Right kidney (tissue), 1 donor: ENCODE data around the gene SLC9C1.

Source experiments
- DNase-seq: peaks from one replicate; pipeline ENCODE4 v3.0.0-alpha.2; 2016

SLC9C1 gene

DNA sequence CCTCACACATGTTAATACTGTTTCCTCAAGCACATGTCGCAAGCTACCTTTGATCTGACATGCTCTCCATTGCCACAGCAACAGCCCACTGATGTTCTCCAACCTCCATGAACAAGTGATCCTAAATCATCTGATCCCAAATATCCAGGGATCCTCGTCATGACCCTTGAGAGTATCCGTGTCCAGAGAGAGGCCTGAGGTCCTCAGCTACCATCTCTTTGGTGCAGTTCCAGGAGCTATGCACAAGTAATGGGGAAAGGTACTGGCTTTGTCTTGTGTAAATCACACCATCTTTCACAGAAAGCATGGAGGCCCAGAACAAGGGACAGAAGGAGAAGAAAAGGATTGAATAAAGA is 163.4 kb downstream of the SLC9C1 start:
- DNase-seq = no peak

DNA sequence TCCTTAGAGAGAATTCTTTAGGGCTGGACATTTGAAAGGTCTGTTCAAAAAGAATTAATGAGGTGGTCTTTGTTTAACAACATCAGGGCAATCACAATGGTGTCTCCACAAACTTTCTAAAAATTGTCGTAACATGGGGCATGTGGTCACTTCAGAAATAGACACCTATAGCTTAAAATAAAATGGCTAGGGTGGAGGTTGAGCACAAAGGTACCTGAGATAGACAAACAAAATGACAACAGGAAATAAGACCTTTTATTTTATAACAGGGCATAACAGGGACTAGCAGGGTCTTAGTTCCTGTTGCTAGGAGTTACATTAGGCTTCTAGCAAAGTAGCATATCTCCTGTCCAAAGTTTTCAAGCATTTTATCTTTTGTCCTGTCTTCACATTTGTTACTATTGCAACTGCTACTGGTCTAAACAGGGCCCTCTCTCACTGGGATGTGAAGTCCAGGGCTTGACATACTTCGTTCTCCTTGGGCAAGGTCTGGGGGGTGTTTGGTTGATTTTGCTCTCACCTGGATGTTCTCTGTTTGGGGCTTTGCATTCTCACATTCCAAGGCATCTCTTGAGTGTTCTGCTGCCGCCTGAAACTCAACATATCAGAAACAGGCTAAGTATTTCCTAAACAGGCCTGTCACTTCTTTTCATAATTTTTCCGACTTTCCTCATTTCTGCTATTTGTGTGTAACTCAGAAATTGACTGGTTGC is 163.9 kb downstream of the SLC9C1 start:
- no peak for DNase-seq

DNA sequence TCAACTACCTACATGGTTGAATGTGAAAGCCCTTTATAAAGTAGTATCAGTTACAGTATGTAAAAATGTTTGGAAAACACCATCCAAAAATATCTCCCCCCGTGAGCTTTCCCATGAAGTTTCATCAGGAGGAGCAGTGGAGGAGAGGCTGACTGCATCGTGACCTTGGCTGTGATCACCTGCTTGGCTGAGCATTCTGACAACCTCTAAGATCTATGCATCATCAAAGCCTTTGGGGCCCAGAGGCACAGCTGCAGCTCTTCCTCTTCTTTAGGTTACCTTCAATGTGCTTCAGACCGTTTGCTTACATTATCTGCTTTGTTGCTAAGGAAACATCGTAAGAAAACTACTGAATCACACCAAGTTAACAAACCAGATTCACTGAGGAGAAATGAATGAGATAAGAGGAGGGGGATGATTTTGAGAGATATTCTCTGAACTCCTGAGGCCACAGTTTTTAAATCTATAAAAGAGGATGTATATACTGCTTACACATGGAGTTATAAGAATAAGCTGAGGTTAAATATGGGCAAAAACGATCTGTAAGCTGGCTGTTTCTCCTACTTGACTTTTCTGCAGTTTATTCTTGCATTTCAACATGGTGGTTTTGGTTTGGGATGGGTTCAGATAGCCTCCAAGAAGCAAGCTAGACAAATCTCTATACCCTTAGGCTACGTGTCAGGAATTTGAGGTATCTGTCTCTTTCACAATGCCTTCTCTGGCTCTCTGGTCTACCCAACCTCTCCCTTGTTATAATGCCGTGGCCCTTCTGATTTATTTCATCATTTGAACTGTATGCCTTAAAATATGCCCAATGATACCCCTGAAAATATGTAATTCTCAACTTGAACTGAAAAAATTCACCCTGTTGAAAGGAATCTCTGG is 164.9 kb downstream of the SLC9C1 start:
- DNase-seq = peak; percentile 17

DNA sequence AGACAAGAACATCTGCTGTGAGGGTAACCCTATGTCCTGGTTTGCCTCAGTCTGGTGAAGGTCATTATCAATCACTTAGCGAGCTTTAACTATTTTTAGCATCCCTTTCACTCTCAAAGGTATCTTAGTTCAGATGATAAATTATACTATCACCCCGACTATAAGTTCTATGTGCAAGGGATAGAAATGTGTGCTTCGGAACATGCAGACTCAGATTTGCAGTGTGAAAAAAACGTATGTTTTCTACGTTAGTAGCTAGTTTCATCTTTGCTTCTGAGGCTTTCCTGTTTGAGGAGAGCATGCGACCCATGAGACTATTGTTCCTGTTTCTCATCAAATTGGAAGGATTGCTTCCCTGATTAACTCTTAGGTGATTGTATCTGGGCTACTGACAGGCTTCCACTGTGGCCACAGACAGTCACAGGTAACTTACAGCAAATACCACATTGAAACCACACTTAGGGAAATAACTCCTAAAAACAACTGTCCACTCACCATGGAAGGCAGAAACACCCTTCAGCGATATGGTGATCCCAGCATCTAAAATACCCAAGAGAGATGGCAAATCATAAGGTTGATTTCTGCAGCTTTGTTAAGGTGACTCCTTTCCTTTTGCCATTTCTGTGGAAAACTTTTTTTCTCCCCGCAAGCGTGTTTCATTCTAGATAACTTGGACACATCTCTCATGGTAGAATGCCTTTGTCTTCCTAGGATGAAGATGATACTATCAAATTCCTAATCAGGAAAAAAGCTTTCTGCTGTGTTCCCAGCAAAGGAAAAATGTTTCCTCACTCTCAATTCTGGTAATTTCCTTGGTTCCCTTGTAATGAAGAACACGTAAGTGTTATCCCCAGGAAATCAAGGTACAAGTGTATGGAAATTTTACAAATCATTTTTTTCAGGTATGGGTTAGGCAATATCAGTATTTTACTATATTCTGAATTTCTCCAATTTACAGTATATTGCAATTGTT is 166.2 kb downstream of the SLC9C1 start:
- DNase-seq = no peak

DNA sequence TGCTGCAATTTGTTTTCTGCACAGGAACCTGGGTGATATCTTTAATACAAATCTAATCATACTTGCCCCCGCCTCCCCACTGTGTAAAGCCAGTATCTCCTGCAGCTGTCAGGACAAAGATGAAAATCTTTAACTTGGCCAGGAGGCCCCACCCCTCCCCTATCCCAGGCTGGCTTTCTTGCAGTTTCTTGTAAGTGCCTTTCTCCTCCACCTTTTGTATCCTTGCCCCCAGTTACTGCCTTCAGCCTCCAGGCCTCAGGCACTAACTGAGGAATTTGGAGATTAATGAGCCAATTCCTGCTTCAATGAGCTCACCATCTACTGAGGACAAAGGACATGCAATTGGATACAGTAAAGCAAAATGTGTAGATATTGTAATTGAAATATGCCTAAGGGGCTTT is 167.5 kb downstream of the SLC9C1 start:
- peak; percentile 55 for DNase-seq

DNA sequence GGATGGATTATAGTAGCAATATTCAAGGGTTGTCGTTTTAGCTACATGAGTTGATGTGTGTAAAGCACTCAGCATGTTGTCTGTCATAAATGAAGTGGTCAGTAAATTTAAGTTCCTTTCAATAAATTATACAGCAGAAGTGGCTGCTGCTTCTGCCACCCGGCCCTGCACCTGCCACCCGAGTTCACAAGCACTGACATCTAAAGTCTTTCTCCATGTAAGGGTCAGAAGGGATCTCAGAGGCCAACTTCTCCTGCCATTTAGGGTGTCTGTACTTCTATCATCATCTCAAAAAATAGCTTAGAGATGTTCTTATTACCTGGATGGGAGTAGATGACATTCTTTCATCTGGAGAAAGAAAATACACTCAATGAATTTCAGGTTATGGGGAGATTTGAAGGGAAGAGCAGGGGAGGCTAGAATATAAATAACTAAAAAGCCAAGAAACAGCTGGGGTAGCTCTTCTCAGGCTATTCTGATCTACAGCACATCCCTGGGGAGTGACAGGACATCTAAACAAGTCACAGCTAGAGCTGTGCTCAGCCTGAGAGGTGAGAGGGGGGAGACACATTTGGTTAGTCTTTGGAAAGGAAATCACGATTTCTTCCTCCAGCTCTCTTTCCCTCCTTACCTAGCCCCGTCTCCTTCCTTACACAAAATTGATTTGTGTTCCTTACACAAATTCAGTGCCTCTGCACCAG is 169.0 kb downstream of the SLC9C1 start:
- DNase-seq = no peak

DNA sequence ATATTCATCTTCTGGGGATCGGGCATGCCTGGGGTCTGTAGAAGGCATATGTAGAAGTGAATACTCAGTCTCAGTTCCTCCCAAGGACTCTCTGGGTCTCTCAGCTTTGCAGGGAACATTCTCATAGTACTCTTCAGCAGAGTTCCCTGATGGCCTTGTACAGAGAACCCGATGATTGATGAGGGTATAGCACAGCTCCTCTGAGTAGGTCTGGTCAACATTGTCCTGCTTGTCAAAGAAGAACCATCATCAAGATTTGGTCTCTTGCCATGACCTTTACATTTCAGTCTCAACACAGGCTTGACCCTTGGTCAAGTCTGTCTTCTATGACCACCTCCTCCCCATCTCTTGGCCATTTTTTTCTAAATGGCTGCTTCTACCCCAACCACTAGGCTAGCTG is 170.5 kb downstream of the SLC9C1 start:
- DNase-seq = no peak

DNA sequence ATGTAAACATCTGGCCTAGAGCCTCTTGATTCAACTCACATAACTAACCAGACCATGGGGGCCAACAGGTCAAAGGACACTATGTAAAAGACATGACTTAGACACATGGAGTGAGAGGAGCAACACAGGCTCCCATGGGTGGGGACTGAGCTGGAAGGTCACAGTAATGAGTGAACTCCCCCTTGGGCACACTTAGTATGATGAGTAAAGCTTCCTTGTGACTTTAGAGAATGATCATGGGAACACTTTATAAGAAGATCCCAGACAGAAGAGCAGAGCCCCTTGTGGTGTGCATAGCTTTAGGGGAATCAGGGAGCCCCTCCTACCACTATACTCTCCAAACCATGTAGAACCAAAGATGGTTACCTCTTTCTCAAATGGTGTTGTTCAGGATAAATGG is 171.1 kb downstream of the SLC9C1 start:
- DNase-seq = no peak

DNA sequence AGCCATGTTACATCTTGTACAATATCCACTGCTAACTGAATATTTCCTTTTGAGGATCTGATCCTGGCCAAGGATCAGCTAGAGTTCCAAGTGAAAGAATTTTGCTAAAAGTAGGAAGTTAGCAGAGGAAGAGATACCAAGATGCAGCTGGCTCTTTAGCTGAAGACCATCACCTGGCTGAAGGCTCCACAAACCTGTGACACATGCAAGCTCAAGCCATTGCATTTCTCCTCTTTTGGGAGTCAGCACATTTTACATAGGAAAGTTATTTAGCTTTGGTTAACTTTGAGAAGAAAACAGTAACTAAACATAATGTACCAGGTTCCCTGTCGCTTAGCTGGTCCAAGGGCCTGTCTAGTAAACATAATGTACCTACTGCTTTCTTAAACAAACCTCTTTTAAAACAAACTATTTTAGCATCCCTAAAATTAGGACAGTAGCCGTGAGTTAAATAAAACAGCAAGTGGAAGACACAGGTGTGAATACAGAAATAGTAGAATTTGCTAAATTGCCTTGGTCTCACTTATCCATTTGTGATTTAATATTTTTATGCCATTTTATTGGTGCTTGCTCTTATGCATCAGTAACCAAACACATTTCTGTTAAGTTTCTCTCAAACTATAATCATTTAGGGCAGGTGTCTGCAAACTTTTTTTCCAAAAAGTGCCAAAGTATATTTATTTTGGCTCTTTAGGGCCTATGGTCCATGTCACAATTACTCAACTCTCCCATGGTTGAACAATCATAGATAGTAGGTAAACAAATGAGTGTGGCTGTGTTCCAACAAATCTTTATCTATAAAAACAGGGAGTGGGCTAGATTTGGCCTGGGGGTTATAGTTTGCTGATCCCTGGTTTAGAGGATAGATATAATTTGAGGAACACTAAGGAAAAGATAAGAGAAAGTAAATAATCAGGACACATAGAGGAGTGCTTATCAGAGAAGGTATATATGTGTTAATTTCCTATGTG is 172.2 kb downstream of the SLC9C1 start:
- no peak for DNase-seq

DNA sequence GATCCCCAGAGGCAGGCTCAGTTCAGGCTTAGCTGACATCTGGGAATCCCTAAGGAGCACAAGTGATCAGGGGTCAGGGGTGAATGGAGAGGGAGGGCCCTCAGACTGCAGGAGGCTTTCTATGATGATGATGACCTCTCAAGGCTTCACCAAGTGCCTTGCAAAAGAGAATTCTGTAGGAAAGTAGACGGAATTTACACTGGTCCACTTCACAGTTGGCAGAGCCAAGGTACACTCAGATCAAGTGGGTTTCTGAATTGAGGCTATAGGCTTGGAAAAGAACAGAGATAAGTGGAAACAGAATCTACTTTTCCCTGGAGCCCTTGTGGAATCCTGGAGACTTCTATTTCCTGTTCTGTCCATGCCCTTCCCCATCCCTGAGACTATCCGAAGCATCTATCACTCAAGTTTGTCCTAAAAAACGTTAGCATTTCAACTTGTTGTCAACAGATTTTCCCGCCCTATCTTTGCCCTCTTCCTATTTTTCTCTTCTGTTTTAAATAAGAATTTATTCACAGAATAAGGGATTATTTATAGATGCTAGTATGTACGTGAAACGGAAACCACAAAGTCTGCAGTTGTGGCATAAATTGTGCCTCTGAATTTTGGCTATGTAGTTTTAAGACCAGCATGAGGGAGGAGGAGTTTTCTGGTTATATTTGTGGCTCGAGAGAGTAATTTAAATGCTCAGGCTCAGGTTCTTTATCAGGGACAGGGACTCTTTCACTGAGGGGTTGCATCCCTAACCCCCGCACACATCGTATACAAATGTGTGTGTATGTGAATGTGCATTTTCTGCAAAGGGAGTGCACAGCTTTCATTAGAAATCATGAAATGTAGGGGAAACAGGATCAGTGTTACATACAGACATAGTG is 173.8 kb downstream of the SLC9C1 start:
- no peak for DNase-seq

DNA sequence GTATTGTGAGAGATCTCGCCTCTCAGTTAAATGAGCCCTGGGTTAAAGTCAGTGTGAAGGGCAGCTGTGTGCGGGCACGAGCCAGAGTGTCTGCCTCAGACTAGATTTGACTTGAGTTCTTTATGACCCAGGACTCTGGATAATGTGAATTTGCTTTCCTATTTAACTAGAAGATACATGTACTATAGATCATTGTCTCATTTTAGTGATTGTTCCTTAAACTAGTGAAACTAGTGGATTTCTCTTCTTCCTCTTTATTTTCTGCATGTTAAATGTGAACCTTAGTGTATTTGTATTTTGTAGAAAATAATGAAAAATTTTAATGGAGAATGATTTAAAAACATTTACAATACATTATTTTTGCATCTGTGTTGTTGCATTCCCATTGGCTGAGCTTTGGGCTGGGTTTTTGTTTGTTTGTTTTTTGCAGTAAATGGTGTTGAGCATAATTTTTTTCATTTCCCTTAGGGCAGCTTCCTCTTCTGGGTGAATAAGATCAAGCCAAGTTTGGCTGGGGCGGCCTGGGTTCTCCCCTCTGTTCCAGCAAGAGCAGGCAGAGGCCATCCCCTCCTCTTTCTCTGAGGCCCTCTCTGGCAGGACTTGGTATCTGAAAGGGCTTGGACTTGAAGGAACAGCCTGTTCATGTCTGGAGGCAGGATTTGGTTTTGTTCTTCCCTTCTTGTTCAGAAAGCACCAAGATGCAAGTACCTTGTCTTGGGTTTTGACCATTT is 176.0 kb downstream of the SLC9C1 start:
- no peak for DNase-seq

DNA sequence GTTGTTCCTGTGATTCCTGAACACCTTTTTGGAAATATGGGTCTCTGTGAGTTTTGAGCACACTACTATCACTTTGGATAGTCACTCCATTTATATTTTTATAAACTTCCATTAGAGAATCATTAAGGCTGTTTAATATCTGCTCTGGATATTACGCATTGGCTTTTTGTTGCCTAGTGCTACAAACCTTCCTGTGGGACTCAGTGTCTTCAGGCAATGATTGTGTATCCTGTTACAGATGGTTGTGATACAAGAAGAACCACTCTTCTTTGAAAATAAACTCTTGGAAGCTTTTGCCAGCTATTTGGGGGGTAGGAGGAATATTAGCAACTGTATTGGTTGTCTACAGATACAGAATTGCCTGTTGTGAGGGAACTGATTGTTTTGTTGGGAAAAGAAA is 176.6 kb downstream of the SLC9C1 start:
- DNase-seq = no peak

DNA sequence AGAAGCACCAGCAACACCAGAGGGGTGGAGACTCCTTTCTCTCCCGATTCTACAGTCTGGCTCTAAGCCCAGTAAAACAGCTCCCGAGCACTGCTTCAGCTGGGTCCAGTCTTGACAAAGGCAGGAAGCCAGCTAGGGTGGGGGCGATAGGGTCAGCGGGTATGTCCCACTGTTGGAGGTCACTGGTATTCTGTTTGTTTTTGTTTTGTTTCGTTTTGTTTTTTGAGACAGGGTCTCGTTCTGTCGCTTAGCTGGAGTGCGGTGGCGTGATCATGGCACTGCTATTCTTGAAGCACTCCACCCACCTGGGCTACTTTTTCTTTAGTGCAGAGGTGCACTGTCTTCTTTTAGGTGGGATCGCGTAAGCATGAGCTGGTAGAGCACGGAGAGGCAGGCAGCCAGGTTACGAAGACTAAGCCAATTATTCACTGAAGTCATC is 177.2 kb downstream of the SLC9C1 start:
- DNase-seq = no peak

DNA sequence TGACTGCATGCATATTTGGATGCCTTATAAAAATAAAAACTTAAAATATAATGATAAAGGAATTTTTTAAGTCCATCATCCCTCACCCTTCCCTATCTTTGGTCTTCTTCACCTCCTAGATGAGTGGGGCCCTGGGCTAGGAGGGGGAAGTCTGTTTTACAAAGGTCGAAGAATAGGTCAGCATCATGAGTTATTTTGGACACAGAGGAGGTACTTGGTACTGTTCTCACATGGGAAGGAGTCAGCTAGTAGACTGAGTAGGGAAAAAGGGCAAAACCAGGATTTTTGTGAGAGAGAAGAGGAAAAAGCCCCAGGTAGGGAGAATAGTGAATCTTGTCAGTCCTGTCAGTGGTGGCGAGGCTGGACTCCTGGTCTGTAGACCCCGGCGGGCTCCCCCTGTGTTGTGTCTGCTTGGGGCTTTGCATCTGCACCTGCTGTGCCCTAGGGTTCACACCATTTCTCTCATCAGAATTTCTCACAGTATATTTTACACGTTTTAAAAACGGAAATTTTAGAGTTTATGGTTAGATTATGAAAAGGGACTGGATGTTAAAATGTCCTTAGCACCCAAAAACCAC is 178.1 kb downstream of the SLC9C1 start:
- no peak for DNase-seq

DNA sequence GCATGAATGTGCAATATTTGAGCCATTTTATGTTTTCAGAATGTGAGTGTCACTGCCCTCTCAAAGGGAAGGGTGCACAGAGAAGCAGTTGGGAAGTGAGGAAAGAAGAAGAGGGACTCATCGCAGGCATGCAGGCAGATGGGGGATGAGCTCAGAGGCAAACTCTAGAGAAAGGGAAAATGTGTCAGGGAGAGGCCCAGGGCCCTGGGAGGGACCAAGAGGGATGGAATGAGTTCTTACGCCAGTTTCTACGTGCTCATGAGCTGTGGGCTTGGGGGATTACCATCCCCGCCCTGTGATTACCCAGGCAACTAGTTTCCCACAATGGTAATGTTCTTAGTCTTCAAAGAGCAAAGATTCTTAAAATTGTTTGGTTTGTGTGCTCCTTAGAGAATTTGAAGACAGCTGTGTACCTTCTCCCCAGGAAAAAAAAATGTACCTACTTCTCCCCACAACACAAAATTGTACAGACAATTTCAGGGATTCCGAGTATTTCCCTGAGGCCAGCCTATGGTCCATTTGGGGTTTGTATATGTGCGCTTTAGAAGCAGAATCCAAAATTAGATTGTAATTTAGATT is 178.8 kb downstream of the SLC9C1 start:
- DNase-seq = no peak

DNA sequence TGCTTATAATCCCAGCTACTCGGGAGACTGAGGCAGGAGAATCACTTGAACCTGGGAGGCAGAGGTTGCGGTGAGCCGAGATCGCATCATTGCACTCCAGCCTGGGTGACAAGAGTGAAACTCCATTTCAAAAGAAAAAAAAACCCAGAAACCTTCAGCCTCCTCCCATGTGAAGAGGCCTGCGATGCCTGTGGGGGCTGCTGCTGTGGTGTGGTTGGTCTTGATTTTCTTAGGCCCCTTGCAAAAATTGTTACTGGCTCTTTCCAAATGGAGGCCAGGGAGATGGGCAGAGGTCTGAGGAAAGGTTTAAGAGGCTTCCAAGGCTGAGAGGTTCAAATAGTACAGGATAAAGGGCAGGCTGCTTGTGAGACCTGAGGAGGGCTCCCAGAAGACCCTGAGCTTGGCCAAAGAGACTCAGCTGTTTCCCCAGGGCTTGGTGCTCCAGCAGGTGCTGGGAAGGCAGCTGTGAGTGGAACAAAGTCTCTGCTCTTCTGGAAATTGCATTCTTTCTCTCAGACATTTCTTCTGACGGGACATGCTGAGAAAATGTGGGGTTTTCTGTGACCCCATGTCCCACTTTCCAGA is 179.3 kb downstream of the SLC9C1 start:
- DNase-seq = no peak

DNA sequence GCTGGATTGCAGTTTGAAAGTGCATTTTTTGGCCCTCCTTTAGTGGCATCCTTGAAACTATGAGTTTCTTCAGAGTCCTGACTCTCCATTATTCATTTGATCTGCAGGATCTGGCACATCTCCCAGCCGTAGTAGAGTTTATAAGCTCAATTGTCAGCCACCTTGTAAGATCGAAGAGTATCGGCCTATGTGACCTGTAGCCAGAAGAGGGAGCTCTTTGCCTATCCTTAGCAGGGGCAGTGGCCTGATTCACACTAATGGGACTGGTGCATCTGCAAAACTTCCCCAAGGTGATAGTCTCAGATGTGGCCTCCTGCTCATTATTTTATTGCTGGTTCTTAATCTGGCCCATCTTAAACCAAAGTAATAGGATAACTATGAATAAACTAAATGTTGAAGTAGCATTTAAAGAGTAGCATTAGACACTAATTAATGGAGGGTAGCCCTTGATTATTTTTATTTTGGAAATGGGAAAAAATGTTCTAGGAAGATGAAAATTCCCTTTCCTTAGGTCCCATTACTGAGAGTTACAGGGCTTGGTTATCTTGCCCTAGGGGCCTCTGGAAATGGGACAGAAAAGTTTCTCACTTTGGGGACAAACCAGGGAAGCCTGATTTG is 182.1 kb downstream of the SLC9C1 start:
- DNase-seq = peak; percentile 25
